Fibroblast of gingiva (primary cell): ENCODE data around the gene PCIF1.
"Not testable (repeated sequence)": the region's sequence is repeated elsewhere in the genome, so short reads cannot be mapped to it uniquely, and the experiment has no call there.

ENCODE experiments used
- DNase-seq: peaks from one replicate; pipeline ENCODE4 v3.0.0-alpha.2; 2011; ENCODE audit warnings: low read depth

Gene PCIF1

GRCh38 chr20:45924391-45925261, 9.9 kb upstream of the PCIF1 start:
- peak; percentile 62 for DNase-seq

GRCh38 chr20:45925821-45926506, 8.5 kb upstream of the PCIF1 start:
- no peak for DNase-seq

- DNase-seq: no peak
These were observed 7.8 kb upstream of the PCIF1 start for GRCh38 chr20:45926731-45927070.

- DNase-seq: no peak
These were observed 7.2 kb upstream of the PCIF1 start for GRCh38 chr20:45927071-45927878.

GRCh38 chr20:45931680-45932079, 2.8 kb upstream of the PCIF1 start:
- DNase-seq: not testable (repeated sequence)

GRCh38 chr20:45933266-45934045, 1.0 kb upstream of the PCIF1 start:
- peak; percentile 66 for DNase-seq

- peak; percentile 30 for DNase-seq
These were observed 367 bp upstream of the PCIF1 start for GRCh38 chr20:45934046-45934585.

GRCh38 chr20:45935416-45936046, 1.0 kb downstream of the PCIF1 start:
- peak; percentile 21 for DNase-seq

GRCh38 chr20:45937765-45938164, 3.3 kb downstream of the PCIF1 start:
- no peak for DNase-seq

GRCh38 chr20:45938727-45939438, 4.4 kb downstream of the PCIF1 start:
- DNase-seq: no peak

- DNase-seq: no peak
These were observed 5.6 kb downstream of the PCIF1 start for GRCh38 chr20:45940053-45940452.

- DNase-seq: no peak
These were observed 6.0 kb downstream of the PCIF1 start for GRCh38 chr20:45940469-45940868.

- no peak for DNase-seq
These were observed 9.1 kb downstream of the PCIF1 start for GRCh38 chr20:45943613-45944012.

- no peak for DNase-seq
These were observed 9.9 kb downstream of the PCIF1 start for GRCh38 chr20:45944151-45944964.

GRCh38 chr20:45944965-45945677, 10.6 kb downstream of the PCIF1 start:
- no peak for DNase-seq

- no peak for DNase-seq
These were observed 11.2 kb downstream of the PCIF1 start for GRCh38 chr20:45945678-45946148.

GRCh38 chr20:45946149-45946970, 11.9 kb downstream of the PCIF1 start:
- DNase-seq: peak; percentile 80
